Heart left ventricle (tissue), 16 donors: ENCODE results near the gene CTNNA3. TPM values are rescaled to one million over a fixed set of nuclear protein-coding genes. Genes with fewer than 3 reads are reported as not detected.
"Not testable (repeated sequence)": the region's sequence is repeated elsewhere in the genome, so short reads cannot be mapped to it uniquely, and the experiment has no call there.

Source experiments
- ATAC-seq, 4 donors: fragments of 200-7000 bp; cut with Tn5 transposase; one replicate each; pipeline ENCODE4 v1.9.1; 2020 to 2022; ENCODE audit warnings: moderate library complexity in 4 of 4, mild to moderate bottlenecking in 3 of 4, moderate number of reproducible peaks in 1 of 4
- DNase-seq, 5 donors: peaks; one replicate each; pipeline ENCODE4 v3.0.0-alpha.2; 2020
- H3K27ac ChIP-seq, 12 donors: fragments of 200-600 bp; sonication (generic) in 4 of 12; one replicate each; pipeline versions ENCODE4 v1.5.0 to v1.8.0; 2016 to 2022; ENCODE audit warnings: mild to moderate bottlenecking in 2 of 12
- H3K27me3 ChIP-seq, 9 donors: fragments of 200-600 bp; sonication (generic) in 2 of 9; one replicate each; pipeline versions ENCODE4 v1.5.1 to v1.8.0; 2016 to 2022; ENCODE audit warnings: mild to moderate bottlenecking in 3 of 9
- H3K36me3 ChIP-seq, 9 donors: fragments of 200-600 bp; sonication (generic) in 2 of 9; one replicate each; pipeline versions ENCODE4 v1.5.0 to v1.8.0; 2018 to 2022; ENCODE audit warnings: mild to moderate bottlenecking in 2 of 9
- H3K4me1 ChIP-seq, 12 donors: fragments of 200-600 bp; sonication (generic) in 4 of 12; one replicate each; pipeline versions ENCODE4 v1.5.0 to v1.8.0; 2016 to 2022; ENCODE audit warnings: mild to moderate bottlenecking in 3 of 12
- H3K4me3 ChIP-seq, 12 donors: fragments of 200-600 bp; sonication (generic) in 4 of 12; one replicate each; pipeline versions ENCODE4 v1.5.0 to v1.8.0; 2017 to 2022; ENCODE audit warnings: mild to moderate bottlenecking in 9 of 12, moderate library complexity in 4 of 12
- H3K9me3 ChIP-seq, 12 donors: fragments of 200-600 bp; sonication (generic) in 4 of 12; one replicate each; pipeline versions ENCODE4 v1.5.0 to v1.8.0; 2016 to 2022; ENCODE audit warnings: mild to moderate bottlenecking in 1 of 12
- CTCF ChIP-seq, 12 donors: fragments of 200-600 bp; sonication (generic) in 4 of 12; IDR thresholded peaks; one replicate each; pipeline versions ENCODE4 v1.5.0 to v1.8.0; 2018 to 2022; ENCODE audit warnings: antibody characterized with exemption in 12 of 12, mild to moderate bottlenecking in 5 of 12
- POLR2A ChIP-seq, 2 donors: fragments of 450-650 bp; IDR thresholded peaks; one replicate each; pipeline ENCODE4 v1.6.1; 2017; ENCODE audit warnings: antibody characterized with exemption in 2 of 2, mild to moderate bottlenecking in 2 of 2, moderate library complexity in 2 of 2
- WGBS, 4 donors: extraction: QIAGEN DNeasy Blood & Tissue Kit in 2 of 4; methylation state at CpG; one replicate each; pipeline versions ENCODE4 v1.1.5 to v1.1.7; 2013 to 2018; 5-methylcytosine and 5-hydroxymethylcytosine counted together
- intact Hi-C, 10 donors: fragments of 100-400 bp; cut with DNase I; formaldehyde crosslinking; loops; one replicate each; pipeline versions ENCODE4 v1.11.1 to v1.14.2; 2022
- polyA plus RNA-seq, 2 donors: library from polyadenylated mRNA; stranded (reverse); fragments of 200-250 nt; gene quantifications; one replicate each; pipeline ENCODE4 v1.2.3, GENCODE V29; 2013
- total RNA-seq, 9 donors: library from RNA; depleted of rRNA in 2 of 9; stranded (reverse); fragments of >200 nt in 2 of 9; fragmentation: NEBNext Ultra II Directional in 3 of 9; extraction: Animal tissue kit (Norgen Biotek cat#: 25700) in 3 of 9; gene quantifications; one replicate each; pipeline versions ENCODE4 v1.1.0 to v1.2.4, GENCODE V29; 2016 to 2023
- donor health status: ischemic (EF 13 %, LVEDD 7.1; RV severe dilation, severe dysfunction).
- donor health status: healthy with polysubstance abuse.
- donor health status: DM: no; HTN: yes; CAD: no.
- donor health status: DM: no; HTN: no; CAD: no.
- donor health status: ischemic (EF 25% LVEDD 6.9; RV normal size, moderate dysfunction).
- donor health status: ischemic (EF 25% LVEDD 5.7; RV mildly dilated, moderate dysfunction).
- donor health status: healthy.
- donor health status: DM: yes; HTN: yes; CAD: no.
- donor health status: ischemic (EF 35%, LVEDD 5.7; RV mildly dilated, moderate dysfunction).
- donor health status: nonischemic (EF 11% LVEDD 7.7; RV severe dilation, severe dysfunction).
- donor health status: DM: yes; HTN: yes; CAD: no.
- donor health status: PGD.
- donor health status: ischemic (EF 29% LVEDD 5.4; RV normal size, mild dysfunction).
- donor health status: nonischemic (EF 23%, LVEDD 6.1; RV moderate dilation, normal function).

The CTNNA3 gene
- total and polyA plus RNA-seq, 11 donors: 4.8 to 200 (median 99.0) TPM

- no peak overlapping the region for H3K27ac ChIP-seq
- TF ChIP-seq CTCF (IDR thresholded peaks at IDR 0.05) (no peak), POLR2A (IDR thresholded peaks at IDR 0.05) (no peak)
- intact Hi-C loops: no loop called here
- 0 to 48% (median 5%) methylated on average over 1 of the region's 1 CpG for WGBS, 4 donors
- H3K9me3 ChIP-seq: no peaks in the 10 kb centered on the region
- H3K36me3 ChIP-seq: no peaks in the 10 kb centered on the region
- DNase-seq: no peak
- peaks cover 0 to 12% (median 0%) of the 10 kb centered on the region in 12 donors for H3K4me1 ChIP-seq
- no peaks in the 10 kb centered on the region for H3K27me3 ChIP-seq
- H3K4me3 ChIP-seq: no peak overlapping the region
- ATAC-seq: no peak
These were observed 454.5 kb downstream of the CTNNA3 start for GRCh38 chr10:67241451-67241850.

DNA sequence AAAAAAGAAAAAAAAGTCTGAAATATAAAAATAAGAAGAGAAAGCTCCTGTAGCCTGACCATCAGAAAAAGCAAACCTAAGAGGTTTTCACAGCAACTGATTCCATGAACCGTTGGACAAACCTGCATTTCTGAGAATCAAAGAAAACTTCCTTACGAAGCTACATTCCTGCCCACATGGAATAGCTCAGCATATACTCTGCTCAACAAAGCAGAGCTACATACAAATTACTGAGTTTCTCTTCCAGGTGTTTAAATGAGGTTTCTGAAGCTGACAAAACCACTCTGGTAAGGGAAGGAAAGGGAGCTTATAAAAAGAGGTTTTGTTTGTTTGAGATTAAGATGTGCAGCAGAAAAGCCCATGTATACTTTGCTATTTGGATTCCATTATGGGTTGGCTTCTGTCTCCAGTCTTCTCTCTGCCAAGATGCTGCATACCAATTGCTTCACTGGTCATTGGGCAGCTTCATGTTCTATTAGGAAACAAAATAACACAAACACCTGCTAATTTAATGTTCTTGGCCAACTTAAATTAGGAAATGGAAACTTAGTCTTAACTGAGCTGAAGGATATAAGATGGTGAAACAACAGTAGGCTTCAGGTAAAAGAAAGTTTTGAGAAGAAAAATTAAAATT, 456.0 kb downstream of the CTNNA3 start:
- H3K27me3 ChIP-seq: no peaks in the 10 kb centered on the region
- DNase-seq: no peak

DNA sequence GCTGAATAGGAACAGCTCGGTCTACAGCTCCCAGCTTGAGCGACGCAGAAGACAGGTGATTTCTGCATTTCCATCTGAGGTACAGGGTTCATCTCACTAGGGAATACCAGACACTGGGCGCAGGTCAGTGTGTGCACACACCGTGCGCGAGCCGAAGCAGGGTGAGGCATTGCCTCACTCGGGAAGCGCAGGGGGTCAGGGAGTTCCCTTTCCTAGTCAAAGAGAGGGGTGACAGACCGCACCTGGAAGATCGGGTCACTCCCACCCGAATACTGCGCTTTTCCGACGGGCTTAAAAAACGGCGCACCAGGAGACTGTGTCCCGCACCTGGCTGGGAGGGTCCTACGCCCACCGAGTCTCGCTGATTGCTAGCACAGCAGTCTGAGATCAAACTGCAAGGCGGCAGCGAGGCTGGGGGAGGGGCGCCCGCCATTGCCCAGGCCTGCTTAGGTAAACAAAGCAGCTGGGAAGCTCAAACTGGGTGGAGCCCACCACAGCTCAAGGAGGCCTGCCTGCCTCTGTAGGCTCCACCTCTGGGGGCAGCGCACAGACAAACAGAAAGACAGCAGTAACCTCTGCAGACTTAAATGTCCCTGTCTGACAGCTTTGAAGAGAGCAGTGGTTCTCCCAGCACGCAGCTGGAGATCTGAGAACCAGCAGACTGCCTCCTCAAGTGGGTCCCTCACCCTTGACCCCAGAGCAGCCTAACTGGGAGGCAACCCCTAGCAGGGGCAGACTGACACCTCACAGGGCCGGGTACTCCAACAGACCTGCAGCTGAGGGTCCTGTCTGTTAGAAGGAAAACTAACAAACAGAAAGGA, 465.1 kb downstream of the CTNNA3 start:
- WGBS, 4 donors: 34 to 39% (median 37%) methylated on average over 27 to 29 of the region's 29 CpGs
- H3K9me3 ChIP-seq, H3K27me3 ChIP-seq, ATAC-seq, intact Hi-C loops, H3K36me3 ChIP-seq, H3K4me1 ChIP-seq, H3K27ac ChIP-seq: not testable (repeated sequence)
- H3K4me3 ChIP-seq: peak overlapping the region in 1 of 12 donors; percentile 11
- DNase-seq: peak in 1 of 5 donors; percentile 16

More for the DNA sequence above, 456.0 kb downstream of the CTNNA3 start:
- Histone ChIP-seq H3K36me3 (no peaks in the 10 kb centered on the region), H3K9me3 (no peaks in the 10 kb centered on the region), H3K4me1 (peaks cover 0 to 12% (median 0%) of the 10 kb centered on the region in 12 donors), H3K27ac (no peak overlapping the region), H3K4me3 (no peak overlapping the region)
- WGBS, 4 donors: 73 to 86% (median 83%) methylated on average over 2 of the region's 2 CpGs
- TF ChIP-seq CTCF (IDR thresholded peaks at IDR 0.05): no peak
- TF ChIP-seq POLR2A (IDR thresholded peaks at IDR 0.05): no peak
- intact Hi-C loops: no loop called here
- ATAC-seq: no peak

DNA sequence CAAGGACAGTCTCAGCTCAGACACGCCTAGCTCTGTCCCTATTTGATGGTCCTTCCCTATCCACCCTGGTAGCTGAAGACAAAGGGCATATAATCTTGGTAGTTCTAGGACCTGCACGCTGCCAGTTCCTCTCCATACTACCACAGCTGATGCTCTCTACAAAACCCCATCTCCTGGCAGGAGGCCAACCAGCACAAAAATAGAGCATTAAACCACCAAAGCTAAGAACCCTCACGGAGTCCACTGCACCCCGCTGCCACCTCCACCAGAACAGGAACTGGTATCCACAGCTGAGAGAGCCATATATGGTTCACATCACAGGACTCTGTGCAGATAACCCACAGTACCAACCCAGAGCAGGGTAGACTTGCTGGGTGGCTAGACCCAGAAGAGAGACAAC, 470.8 kb downstream of the CTNNA3 start:
- intact Hi-C loops: no loop called here
- WGBS, 4 donors: 63 to 70% (median 69%) methylated on average over 4 of the region's 4 CpGs
- peaks cover 0 to 7% (median 0%) of the 10 kb centered on the region in 12 donors for H3K9me3 ChIP-seq
- H3K36me3 ChIP-seq: no peaks in the 10 kb centered on the region
- H3K4me3 ChIP-seq: no peak overlapping the region
- ATAC-seq: peak in 1 of 4 donors; percentile 29
- peaks cover 0 to 28% (median 0%) of the 10 kb centered on the region in 12 donors for H3K4me1 ChIP-seq
- DNase-seq: peak in 2 of 5 donors; percentile 9 to 17
- no peak for TF ChIP-seq POLR2A (IDR thresholded peaks at IDR 0.05)
- TF ChIP-seq CTCF (IDR thresholded peaks at IDR 0.05): no peak
- no peaks in the 10 kb centered on the region for H3K27me3 ChIP-seq
- H3K27ac ChIP-seq: no peak overlapping the region
